ENCODE data around the gene GTF2IRD1. TPM values are rescaled to one million over a fixed set of nuclear protein-coding genes. Genes with fewer than 3 reads are reported as not detected.
A peak's percentile ranks its signal among the peaks of the same experiment; 100 is the strongest.
"Not testable (repeated sequence)": the region's sequence is repeated elsewhere in the genome, so short reads cannot be mapped to it uniquely, and the experiment has no call there.

GTF2IRD1 gene
- 5.4 and 6.7 TPM in 2 replicates for total RNA-seq

- peak; percentile 8 for DNase-seq (ENCODE audit: low read depth, low spot score)
These were observed at the start of gene GTF2IRD1 for GRCh38 chr7:74453322-74454011. TSS of gene GTF2IRD1 (plus strand) at chr7:74453906. CDS start at chr7:74508081, 54,175 bp downstream.

GRCh38 chr7:74404388-74404700, 49.4 kb upstream of the GTF2IRD1 start:
- DNase-seq (ENCODE audit: low read depth, low spot score): no peak

GRCh38 chr7:74404741-74405140, 49.0 kb upstream of the GTF2IRD1 start:
- no peak for DNase-seq (ENCODE audit: low read depth, low spot score)

GRCh38 chr7:74405191-74405898, 48.4 kb upstream of the GTF2IRD1 start:
- DNase-seq (ENCODE audit: low read depth, low spot score): no peak

GRCh38 chr7:74405899-74406512, 47.7 kb upstream of the GTF2IRD1 start:
- no peak for DNase-seq (ENCODE audit: low read depth, low spot score)

GRCh38 chr7:74407958-74408357, 45.7 kb upstream of the GTF2IRD1 start:
- DNase-seq (ENCODE audit: low read depth, low spot score): no peak

GRCh38 chr7:74409571-74409970, 44.1 kb upstream of the GTF2IRD1 start:
- DNase-seq (ENCODE audit: low read depth, low spot score): no peak

- DNase-seq (ENCODE audit: low read depth, low spot score): no peak
These were observed 42.9 kb upstream of the GTF2IRD1 start for GRCh38 chr7:74410772-74411171.

- DNase-seq (ENCODE audit: low read depth, low spot score): not testable (repeated sequence)
These were observed 42.1 kb upstream of the GTF2IRD1 start for GRCh38 chr7:74411571-74411970.

- no peak for DNase-seq (ENCODE audit: low read depth, low spot score)
These were observed 41.6 kb upstream of the GTF2IRD1 start for GRCh38 chr7:74412056-74412455.

- DNase-seq (ENCODE audit: low read depth, low spot score): no peak
These were observed 41.1 kb upstream of the GTF2IRD1 start for GRCh38 chr7:74412603-74413002.

GRCh38 chr7:74414595-74415333, 38.9 kb upstream of the GTF2IRD1 start:
- DNase-seq (ENCODE audit: low read depth, low spot score): not testable (repeated sequence)

GRCh38 chr7:74417419-74417971, 36.2 kb upstream of the GTF2IRD1 start:
- DNase-seq (ENCODE audit: low read depth, low spot score): peak; percentile 20

GRCh38 chr7:74418076-74418475, 35.6 kb upstream of the GTF2IRD1 start:
- DNase-seq (ENCODE audit: low read depth, low spot score): no peak

GRCh38 chr7:74418538-74418937, 35.2 kb upstream of the GTF2IRD1 start:
- no peak for DNase-seq (ENCODE audit: low read depth, low spot score)

GRCh38 chr7:74419232-74419631, 34.5 kb upstream of the GTF2IRD1 start:
- DNase-seq (ENCODE audit: low read depth, low spot score): not testable (repeated sequence)

- no peak for DNase-seq (ENCODE audit: low read depth, low spot score)
These were observed 33.7 kb upstream of the GTF2IRD1 start for GRCh38 chr7:74420006-74420405.

GRCh38 chr7:74424291-74424880, 29.3 kb upstream of the GTF2IRD1 start:
- DNase-seq (ENCODE audit: low read depth, low spot score): no peak

- DNase-seq (ENCODE audit: low read depth, low spot score): no peak
These were observed 25.7 kb upstream of the GTF2IRD1 start for GRCh38 chr7:74428023-74428422.

- DNase-seq (ENCODE audit: low read depth, low spot score): no peak
These were observed 24.5 kb upstream of the GTF2IRD1 start for GRCh38 chr7:74429153-74429747.

GRCh38 chr7:74430409-74430808, 23.3 kb upstream of the GTF2IRD1 start:
- not testable (repeated sequence) for DNase-seq (ENCODE audit: low read depth, low spot score)
